IMR-90 (cell line): ENCODE results near the gene NELL1.

Experiments
- BHLHE40 ChIP-seq: fragments of 150-350 bp; IDR thresholded peaks from 2 replicates; pipeline ENCODE4 v1.6.1; 2016; ENCODE audit warnings: mild to moderate bottlenecking, low read depth, low read length
- CEBPB ChIP-seq: IDR thresholded peaks from 2 replicates; pipeline ENCODE4 v1.6.1; 2012; ENCODE audit warnings: low read depth, low read length, improper control_type of control experiment
- CTCF ChIP-seq: conservative IDR thresholded peaks from 2 replicates; pipeline ENCODE4 v1.5.1; 2012; ENCODE audit warnings: mild to moderate bottlenecking, low read depth, low read length, improper control_type of control experiment
- ELK1 ChIP-seq: fragments of 150-350 bp; IDR thresholded peaks from 2 replicates; pipeline ENCODE4 v1.6.1; 2016; ENCODE audit warnings: low read depth, mild to moderate bottlenecking, low read length, moderate library complexity, borderline replicate concordance
- FOS ChIP-seq: fragments of 150-350 bp; IDR thresholded peaks from 2 replicates; pipeline ENCODE4 v1.6.1; 2016; ENCODE audit warnings: low read depth, low read length
- MAZ ChIP-seq: IDR thresholded peaks from 2 replicates; pipeline ENCODE4 v1.6.1; 2012; ENCODE audit warnings: low read depth, mild to moderate bottlenecking, low read length, improper control_type of control experiment, moderate library complexity, borderline replicate concordance
- MXI1 ChIP-seq: IDR thresholded peaks from 2 replicates; pipeline ENCODE4 v1.6.1; 2012; ENCODE audit warnings: low read depth, mild to moderate bottlenecking, low read length, moderate library complexity, borderline replicate concordance
- NFE2L2 ChIP-seq: fragments of 150-350 bp; IDR thresholded peaks from 2 replicates; pipeline ENCODE4 v1.6.1; 2016; ENCODE audit warnings: low read depth, mild to moderate bottlenecking, low read length
- POLR2A ChIP-seq: IDR thresholded peaks from 2 replicates; pipeline ENCODE4 v1.6.1; 2012; ENCODE audit warnings: mild to moderate bottlenecking, low read depth, low read length
- RAD21 ChIP-seq: IDR thresholded peaks from 2 replicates; pipeline ENCODE4 v1.6.1; 2012; ENCODE audit warnings: low read length, improper control_type of control experiment
- RCOR1 ChIP-seq: IDR thresholded peaks from 2 replicates; pipeline ENCODE4 v1.6.1; 2012; ENCODE audit warnings: mild to moderate bottlenecking, low read length, improper control_type of control experiment; ENCODE audit not compliant: insufficient replicate concordance
- RFX5 ChIP-seq: IDR thresholded peaks from 2 replicates; pipeline ENCODE4 v1.8.0; 2012; ENCODE audit warnings: low read depth, mild to moderate bottlenecking, low read length, moderate library complexity
- SMC3 ChIP-seq: fragments of 150-350 bp; IDR thresholded peaks from 2 replicates; pipeline ENCODE4 v1.6.1; 2016; ENCODE audit warnings: low read depth, mild to moderate bottlenecking, antibody characterized with exemption, low read length, moderate library complexity
- USF2 ChIP-seq: fragments of 150-350 bp; IDR thresholded peaks from 2 replicates; pipeline ENCODE4 v1.6.1; 2017; ENCODE audit warnings: mild to moderate bottlenecking, antibody characterized with exemption, low read length, low read depth

- TF ChIP-seq MXI1 (no peak), CEBPB (no peak), POLR2A (no peak), CTCF (no peak), USF2 (no peak), NFE2L2 (no peak), RAD21 (no peak), BHLHE40 (no peak), SMC3 (no peak), ELK1 (no peak), RCOR1 (no peak), MAZ (no peak), FOS (no peak), RFX5 (no peak)
These were observed 935.2 kb downstream of the NELL1 start for GRCh38 chr11:21604564-21604963.
